HG03175 (cell line): Measurements from ENCODE around the gene COPA.

Experiments used
- ATAC-seq: cut with Tn5 transposase; IDR thresholded peaks from one replicate; pipeline ENCODE4 v1.9.1; 2021; ENCODE audit warnings: mild to moderate bottlenecking, moderate library complexity; ENCODE audit not compliant: unreplicated experiment

COPA gene

GRCh38 chr1:160363010-160363409 is 20.0 kb upstream of the COPA start:
- no peak for ATAC-seq

DNA sequence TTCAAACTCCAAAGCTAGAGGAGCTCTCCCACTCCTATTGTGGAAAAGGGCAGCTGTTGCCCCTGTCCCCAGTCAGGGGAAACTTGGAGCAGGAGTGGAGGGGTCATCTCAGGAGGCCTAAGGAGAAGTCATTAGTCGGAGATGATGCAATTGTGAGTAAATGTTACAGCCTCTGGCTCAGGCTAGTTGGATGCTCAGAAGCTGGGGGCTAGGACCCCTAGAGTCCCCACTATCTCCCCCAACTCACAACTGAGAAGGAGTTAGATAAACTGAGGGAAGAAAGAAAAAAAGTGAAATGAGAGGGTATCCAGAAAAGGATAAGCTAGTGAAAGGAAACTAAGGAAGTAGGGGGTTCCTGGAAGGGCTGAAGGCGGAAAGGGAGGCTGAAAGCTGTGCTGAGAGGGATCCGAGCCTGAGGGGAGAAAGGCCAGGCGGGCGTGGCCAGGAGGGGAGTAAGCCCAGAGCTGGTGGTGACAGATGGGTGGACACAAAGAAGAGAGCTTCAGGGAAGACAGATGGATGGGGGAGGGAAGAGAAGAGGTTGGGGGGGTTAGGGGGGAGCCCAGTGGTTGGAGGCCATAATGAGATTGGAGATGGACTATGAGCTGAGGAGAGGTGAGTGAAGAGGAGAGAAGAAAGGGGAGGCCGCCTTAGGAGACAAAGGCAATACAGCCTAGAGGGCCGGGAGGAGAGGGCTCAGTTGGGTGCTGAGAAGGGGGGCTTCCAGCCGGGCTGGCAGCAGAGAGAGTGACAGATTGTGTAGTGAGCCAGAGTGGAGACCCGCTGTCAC is 19.3 kb upstream of the COPA start:
- ATAC-seq, result no peak

DNA sequence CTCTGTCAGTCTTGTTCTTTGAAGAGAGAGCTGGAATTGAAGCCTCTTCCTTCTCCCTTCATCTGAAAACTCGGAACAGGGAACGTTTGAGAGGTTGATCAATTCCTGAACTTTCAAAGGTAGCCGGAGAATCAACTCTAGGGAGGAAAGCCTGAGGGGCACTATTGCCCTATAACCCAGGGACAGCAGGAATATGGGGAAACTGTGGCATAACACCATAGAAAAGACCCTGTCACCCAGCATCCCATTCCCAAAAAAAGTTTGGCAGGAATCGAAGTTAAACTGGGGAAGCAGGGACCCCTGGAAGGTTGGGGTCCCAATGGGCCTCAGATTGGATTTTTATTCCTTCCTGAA is 18.7 kb upstream of the COPA start:
- ATAC-seq, result no peak

DNA sequence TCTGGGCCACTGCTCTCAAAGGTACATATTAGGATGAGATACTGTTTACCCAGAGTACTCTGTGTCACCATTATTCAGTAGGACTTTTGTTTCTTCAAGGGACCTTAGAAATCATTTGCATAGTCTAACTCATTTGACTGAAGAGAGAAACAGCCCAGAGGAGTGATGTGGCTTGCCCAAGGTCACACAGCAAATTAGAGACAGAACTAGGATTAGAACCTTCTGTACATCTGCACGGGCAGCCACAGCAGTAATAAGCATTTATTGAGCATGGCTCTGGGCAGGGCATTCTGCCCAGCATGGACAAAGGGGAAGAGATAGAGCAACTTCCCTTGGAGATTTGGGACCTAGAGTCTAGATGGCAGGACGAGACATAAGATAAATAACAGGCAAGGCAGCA is 18.1 kb upstream of the COPA start:
- no peak for ATAC-seq

DNA sequence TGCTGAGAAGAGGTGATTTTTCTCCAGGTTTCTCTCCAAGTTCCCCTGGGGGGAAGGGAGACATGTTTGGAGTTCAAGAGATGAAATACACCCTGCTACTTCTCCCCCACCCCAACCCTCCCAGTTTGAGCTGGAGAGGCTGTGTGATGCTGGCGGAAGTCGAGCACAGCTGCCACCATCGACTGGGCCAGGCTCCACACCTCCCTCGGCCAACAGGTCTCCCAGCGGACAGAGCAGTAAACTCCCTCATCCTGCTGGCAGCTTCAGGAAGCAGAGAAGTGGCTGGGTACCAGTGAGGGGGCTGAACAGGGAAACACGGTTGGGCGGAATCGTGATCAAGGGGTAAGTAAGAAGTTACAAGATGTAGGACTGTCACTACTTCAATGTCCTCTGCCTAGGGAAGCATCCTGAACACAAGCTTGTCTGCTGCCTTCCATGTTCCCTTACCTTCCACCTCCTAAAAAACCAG is 17.2 kb upstream of the COPA start:
- ATAC-seq, result no peak

- ATAC-seq, result no peak
Observed at GRCh38 chr1:160359559-160360226, 16.6 kb upstream of the COPA start.

- ATAC-seq, result no peak
Observed at GRCh38 chr1:160358073-160358472, 15.0 kb upstream of the COPA start.

DNA sequence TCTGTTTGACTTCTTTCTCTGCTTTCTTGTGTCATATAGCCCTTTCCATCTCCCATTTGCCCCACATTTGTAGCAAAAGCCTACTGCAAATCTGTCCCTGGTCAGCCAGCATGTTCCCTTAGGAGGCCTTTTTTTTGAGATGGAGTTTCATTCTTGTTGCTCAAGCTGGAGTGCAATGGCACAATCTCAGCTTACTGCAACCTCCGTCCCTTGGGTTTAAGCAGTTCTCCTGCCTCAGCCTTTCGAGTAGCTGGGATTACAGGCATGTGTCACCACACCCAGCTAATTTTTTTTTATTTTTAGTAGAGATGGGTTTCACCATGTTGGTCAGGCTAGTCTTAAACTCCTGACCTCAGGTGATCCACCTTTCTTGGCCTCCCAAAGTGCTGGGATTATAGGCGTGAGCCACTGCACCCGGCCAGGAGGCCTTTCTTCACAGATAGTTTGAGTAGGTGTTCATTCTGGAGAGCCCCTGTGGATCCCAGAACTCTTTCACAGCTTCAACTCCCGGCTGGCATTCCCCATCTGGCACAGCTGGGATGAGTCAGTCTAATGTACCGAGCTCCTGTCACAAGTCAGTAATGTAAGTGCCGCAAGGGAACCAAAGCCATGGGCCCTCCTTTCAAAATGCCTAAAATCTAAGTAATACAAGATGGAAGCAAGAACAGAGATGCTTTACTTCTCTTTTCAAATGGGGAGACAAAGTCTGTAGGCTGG is 14.4 kb upstream of the COPA start:
- ATAC-seq, result no peak

DNA sequence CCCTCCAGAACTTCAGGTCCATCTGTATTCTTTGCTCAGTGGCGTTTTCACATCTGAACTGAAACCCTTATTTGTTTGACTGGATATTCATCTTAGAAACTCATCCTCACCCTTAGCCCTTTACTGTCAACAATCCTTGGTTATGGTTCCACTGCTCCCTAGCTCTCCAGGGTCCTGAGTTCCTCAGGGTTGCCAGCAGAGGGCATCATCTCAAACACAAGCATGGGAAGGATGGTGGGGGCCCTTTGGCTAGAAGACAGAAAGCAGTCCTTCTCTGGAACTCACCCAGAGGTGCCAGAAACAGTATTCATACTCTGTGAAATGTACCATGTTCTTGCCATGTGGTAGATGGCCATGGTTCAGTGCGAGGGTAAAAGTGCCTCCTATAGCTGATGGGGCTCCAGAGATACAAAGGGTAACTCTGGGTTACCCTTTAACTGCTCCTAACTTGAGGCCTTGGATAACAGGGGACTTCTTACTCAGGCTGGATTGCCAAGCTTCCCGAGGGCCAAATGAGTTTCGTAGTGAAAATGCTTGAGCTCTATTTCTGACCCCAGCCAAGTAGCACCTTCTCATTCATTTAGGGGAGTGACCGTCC is 11.4 kb upstream of the COPA start:
- no peak for ATAC-seq

- ATAC-seq, result no peak
Observed at GRCh38 chr1:160353223-160353622, 10.2 kb upstream of the COPA start.

- no peak for ATAC-seq
Observed at GRCh38 chr1:160352555-160352954, 9.5 kb upstream of the COPA start.

DNA sequence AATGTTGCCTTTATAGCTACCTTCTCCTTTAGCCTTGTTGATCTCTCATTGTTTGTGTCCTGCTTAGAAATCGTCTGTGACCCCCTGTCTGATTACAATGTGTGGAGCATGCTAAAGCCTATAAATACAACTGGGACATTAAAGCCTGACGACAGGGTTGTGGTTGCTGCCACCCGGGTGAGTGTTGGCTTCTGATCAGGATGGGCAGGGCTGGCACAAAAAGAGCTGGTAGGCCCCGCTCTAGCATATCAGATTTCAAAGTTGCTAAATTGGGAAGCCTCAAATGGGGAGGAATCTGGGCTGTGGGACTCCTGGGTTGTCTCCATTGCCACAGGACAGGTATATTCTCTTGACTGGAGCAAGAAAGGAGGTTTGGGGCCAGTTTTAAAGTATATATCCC is 8.6 kb upstream of the COPA start:
- no peak for ATAC-seq

DNA sequence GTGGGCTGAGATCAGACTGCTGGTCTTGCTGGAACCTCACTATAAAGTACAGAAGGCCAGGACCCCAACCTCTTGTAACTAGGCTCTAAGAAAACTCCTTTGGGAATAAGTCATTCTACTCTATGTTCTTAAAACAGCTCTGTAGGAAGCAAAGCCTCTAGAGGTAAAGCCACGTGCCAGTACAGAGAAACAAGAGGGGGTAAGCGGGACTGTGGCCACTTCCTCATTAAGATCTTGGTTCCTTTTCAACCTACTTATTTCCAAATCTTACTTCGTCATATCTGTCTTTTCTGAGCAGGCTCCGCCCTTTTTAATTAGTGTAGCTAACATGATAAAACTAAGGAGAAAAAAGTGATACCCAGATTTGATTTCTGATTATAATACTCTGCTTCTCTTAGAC is 3.9 kb upstream of the COPA start:
- ATAC-seq, result no peak

DNA sequence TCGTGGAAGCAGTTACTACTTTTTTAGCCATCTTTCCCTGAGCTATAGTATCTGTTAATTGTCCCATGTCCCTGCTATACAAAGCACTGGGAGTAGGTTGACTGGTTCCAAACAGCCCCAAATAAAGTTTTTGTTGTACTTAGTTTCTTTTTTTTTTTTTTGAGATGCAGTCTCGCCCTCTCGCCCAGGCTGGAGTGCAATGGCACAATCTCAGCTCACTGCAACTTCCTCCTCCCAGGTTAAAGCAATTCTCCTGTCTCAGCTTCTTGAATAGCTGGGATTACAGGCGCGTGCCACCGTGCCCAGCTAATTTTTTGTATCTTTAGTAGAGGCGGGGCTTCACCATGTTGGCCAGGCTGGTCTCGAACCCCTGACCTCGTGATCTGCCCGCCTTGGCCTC is 3.4 kb upstream of the COPA start:
- no peak for ATAC-seq

DNA sequence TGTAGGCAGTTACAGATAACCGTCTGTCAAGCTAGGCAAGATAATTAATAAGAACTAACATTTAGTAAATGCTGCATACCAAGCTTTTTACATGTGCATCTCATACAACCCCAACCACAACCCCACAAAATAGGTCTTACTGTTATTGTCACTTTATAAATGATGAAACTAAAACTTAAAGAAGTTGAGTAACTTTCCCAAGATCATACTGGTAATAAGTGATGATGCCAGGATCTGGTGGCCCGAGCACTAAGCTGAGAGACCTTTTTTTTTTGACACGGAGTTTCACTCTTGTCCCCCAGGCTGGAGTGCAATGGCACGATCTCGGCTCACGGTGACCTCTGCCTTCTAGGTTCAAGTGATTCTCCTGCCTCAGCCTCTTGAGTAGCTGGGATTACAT is 1.9 kb upstream of the COPA start:
- no peak for ATAC-seq

GRCh38 chr1:160344241-160344640 is 1.2 kb upstream of the COPA start:
- no peak for ATAC-seq

- ATAC-seq, result no peak
Observed at GRCh38 chr1:160342526-160342925, 524 bp downstream of the COPA start.

GRCh38 chr1:160340866-160341265 is 2.2 kb downstream of the COPA start:
- ATAC-seq, result no peak

- no peak for ATAC-seq
Observed at GRCh38 chr1:160340146-160340545, 2.9 kb downstream of the COPA start.

- ATAC-seq, result no peak
Observed at GRCh38 chr1:160338580-160338979, 4.5 kb downstream of the COPA start.

GRCh38 chr1:160332516-160332915 is 10.5 kb downstream of the COPA start:
- ATAC-seq, result no peak

- ATAC-seq, result no peak
Observed at GRCh38 chr1:160330119-160330518, 12.9 kb downstream of the COPA start.
